ENCODE data around the gene ZBED1.
"Not testable (repeated sequence)": the region's sequence is repeated elsewhere in the genome, so short reads cannot be mapped to it uniquely, and the experiment has no call there.

DNA sequence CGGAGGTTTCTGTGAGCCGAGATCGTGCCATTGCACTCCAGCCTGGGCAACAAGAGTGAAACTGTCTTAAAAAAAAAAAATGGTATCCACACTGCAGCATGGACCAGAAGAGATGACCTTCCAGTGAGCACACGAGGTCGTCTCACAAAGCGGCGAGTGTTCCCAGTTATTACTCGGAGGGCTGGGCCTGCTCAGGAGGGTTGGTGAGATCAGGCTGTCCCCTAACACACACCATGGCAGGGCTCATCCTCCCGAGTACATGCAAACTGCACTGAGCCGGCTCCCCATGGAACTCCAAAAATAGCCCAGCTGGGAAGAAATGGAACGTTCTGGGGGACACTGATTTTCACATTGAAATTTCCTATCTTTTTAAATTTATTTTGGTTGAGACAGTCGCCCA is 19.2 kb downstream of the ZBED1 start:
- TF ChIP-seq, protein P1, sequence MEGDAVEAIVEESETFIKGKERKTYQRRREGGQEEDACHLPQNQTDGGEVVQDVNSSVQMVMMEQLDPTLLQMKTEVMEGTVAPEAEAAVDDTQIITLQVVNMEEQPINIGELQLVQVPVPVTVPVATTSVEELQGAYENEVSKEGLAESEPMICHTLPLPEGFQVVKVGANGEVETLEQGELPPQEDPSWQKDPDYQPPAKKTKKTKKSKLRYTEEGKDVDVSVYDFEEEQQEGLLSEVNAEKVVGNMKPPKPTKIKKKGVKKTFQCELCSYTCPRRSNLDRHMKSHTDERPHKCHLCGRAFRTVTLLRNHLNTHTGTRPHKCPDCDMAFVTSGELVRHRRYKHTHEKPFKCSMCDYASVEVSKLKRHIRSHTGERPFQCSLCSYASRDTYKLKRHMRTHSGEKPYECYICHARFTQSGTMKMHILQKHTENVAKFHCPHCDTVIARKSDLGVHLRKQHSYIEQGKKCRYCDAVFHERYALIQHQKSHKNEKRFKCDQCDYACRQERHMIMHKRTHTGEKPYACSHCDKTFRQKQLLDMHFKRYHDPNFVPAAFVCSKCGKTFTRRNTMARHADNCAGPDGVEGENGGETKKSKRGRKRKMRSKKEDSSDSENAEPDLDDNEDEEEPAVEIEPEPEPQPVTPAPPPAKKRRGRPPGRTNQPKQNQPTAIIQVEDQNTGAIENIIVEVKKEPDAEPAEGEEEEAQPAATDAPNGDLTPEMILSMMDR (IDR thresholded peaks at IDR 0.05; ENCODE audit: low read length): not testable (repeated sequence)
- not testable (repeated sequence) for TF ChIP-seq EZH2 (IDR thresholded peaks at IDR 0.05; ENCODE audit: borderline replicate concordance, low read length)

Measured in OCI-LY1 (cell line).